ENCODE measurements around the gene ZNF366. TPM values are rescaled to one million over a fixed set of nuclear protein-coding genes. Genes with fewer than 3 reads are reported as not detected.

ZNF366 gene
- total RNA-seq, 2 donors from 2014 or later, result 0.92 to 1.0 TPM

DNA sequence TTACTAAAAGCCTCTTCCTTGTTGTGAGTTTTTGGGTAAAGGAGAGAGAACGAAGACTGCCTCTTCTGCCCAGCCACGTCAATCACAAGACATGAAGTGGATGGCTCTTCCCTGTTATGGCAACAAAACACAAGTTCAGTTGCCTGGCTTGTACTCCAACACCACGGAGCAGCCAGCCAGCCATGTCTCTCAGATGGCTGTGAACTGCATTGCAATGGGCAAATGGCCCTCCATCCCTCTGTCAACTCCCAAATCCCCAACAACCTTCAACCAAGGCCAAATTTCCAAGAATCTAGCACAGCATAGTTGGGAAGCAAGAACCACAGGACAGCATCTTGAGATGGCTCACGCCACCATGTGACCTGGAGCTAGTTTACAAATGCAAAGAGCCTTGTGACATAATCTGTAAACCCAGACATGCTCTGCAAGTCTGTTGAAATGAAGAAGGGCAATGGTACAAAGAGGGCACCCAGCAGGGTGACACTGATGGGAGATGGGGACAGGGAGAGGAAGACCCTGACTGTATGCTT is 53.9 kb downstream of the ZNF366 start:
- DNase-seq (no peak), ATAC-seq (no peak)
- intact Hi-C loops (cut with DNase I, micrococcal nuclease), result no loop called here

DNA sequence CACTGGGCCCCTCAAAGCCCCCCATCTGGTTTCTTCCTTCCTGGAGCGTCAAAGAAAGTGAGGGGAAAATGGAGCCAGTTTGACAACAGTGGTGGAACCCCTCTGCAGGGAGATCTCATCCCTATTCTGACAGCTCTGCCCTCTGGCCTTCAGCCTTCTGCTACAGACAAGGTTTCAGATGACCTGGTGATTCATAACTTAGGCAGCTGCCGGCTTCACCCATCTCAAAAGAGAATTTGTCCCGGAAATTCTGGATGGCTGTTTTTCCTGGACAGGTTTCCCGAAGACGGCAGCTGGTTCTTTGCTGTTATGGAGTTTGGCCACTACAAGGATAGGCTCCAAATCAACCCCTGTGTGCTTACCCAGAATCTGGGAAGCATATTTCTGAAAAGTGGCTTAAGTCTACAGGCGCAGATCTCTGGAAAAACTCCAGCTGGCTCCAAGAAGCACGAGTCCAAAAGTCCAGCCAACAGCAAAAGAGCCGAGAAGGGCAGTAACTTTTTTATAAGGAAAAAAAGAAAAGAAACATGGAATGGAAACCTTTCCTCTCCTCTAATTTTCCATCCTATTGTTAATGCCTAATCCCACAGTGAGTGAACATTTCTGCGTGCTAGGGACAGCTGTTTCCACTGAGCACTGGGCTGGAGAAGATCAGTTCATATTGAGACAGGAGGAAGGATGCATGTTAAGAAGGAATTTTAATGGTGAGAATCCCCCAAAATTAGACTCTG is 54.5 kb downstream of the ZNF366 start:
- DNase-seq (peak; percentile 64 to 71), ATAC-seq (peak; percentile 90)
- intact Hi-C loops (cut with DNase I, micrococcal nuclease), result no loop called here

DNA sequence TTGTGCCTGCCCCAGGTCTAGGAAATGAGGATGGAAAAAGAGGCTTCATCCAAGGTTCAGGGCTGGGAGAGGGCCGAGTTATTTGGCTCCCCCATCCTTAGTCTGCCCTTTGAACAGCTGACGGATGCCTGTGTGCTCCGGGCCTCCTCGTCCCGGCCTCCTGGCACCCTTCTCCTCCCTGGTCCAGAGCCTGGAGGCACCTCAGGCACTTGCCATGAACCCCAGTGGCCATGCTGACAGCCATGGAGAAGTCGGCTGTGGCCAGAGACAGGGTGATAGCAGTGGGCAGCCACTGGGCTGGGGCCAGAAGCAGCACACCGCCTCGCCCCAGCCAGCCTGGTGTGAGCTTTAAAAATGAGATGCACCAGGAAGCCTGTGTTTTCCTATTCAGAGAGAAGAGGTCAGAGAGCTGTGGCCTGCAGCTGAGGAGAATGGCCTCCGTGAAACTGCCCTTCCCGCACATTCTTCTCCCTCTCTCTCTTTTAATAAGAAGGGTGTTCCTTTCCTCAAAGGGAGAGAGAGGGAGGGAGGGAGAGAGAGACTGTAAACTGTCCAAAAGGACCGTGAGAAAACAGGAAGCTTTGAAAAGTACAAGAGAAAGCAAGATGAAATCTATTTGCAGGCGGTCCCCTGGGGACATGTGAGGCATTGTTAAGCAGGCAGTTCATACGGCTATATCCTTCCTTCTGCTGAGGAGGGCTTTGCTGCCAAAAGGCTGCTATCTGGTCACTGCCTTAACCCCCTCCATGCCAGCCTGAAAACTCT is 55.3 kb downstream of the ZNF366 start:
- peak; percentile 38 to 63 for DNase-seq
- peak; percentile 61 for ATAC-seq
- intact Hi-C loops (cut with DNase I, micrococcal nuclease), result no loop called here

- ATAC-seq, result no peak
- DNase-seq, result no peak
- intact Hi-C loops (cut with DNase I, micrococcal nuclease), result no loop called here
Measured at GRCh38 chr5:72448368-72448767, 58.8 kb downstream of the ZNF366 start.

- DNase-seq (no peak), ATAC-seq (no peak)
- intact Hi-C loops (cut with DNase I, micrococcal nuclease), result no loop called here
Measured at GRCh38 chr5:72447751-72448150, 59.5 kb downstream of the ZNF366 start.

GRCh38 chr5:72445969-72446368 is 61.2 kb downstream of the ZNF366 start:
- ATAC-seq, result no peak
- intact Hi-C loops (cut with DNase I, micrococcal nuclease), result no loop called here

DNA sequence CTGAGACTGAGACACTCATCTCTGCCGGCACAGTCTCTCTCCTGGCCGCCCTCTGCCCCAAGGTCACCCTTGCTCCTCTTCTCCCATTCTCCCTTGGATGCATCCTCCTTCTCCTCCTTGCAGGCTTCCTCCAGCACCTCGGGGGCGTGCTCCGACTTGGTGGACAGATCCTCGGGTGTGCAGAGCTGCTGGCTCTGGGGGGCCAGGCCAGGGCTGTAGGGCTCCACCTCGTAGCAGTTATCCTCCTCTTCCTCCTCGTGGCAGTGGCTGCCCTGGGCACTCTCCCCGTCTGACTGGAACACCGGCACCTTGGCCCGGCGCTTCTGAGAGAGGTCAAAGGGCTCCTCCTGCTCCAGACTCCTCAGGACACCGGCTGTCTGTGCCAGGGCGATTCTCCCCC is 63.3 kb downstream of the ZNF366 start:
- DNase-seq, result no peak
- intact Hi-C loops (cut with DNase I, micrococcal nuclease), result no loop called here
- no peak for ATAC-seq

More at GRCh38 chr5:72445969-72446368, 61.2 kb downstream of the ZNF366 start:
- DNase-seq, result no peak

DNA sequence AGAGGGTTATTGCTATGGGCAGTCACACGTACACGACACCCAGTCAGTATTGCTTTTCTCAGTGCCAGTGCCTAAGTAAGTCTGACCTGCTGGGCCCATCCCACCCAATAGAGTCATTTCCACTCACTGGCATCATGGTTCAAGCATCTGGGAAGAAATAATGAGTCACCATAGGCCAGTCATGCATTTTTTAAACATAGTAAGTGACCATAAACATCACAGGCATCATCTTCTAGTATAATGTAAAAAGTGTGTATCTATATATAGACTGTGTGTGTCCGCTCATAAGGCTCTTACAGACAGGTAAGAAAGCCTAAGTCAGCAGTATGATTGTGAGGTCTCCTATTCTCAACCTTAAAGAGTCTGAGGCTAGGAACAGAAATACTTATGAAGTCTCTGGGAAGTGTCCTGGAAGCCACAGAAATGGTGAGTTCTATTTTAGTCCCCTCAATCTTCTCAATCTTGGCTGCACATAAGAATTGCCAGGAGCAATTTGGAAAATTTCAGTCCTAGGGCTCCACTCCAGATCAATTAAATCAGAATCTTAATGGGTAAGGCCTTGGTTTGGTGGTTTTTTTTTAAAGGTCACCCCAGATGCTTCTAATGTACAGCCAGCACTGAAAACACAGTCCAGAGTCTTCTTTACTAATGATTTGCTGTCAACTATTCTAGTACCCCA is 65.2 kb downstream of the ZNF366 start:
- DNase-seq (no peak), ATAC-seq (no peak)

DNA sequence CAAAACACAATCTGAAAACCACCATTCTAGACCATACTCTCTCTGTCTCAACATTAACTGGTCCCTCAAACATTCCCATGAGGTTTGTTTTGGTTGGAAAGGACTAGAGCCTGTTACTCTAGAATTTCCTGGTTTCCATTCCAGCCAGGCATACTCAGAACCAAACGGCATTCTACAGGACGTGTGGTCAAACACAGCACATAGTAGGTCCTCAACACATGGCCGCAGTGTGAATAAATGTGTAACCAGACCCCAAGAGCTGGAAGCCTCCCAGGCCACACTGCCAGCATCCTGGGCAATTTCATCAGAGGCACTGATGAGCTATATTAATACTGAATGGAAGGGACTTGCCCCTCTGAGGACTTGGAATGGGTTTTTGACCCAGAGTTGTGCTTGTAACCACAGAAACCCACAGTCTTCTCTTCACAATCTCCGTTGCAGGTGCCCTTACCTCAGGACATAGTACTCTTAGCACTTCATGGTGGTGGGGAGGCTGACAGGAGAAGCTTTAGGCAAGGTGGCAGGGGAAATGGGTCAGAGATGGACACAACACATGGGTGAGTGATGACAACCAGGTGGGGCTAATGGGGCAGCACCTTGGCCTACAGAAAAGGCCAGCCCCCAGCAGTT is 66.0 kb downstream of the ZNF366 start:
- no peak for DNase-seq
- intact Hi-C loops (cut with DNase I, micrococcal nuclease), result no loop called here
- ATAC-seq, result no peak

More for the DNA sequence above, 65.2 kb downstream of the ZNF366 start:
- intact Hi-C loops (cut with DNase I, micrococcal nuclease), result no loop called here

- intact Hi-C loops (cut with DNase I, micrococcal nuclease), result no loop called here
- ATAC-seq (no peak), DNase-seq (no peak)
Measured at GRCh38 chr5:72440207-72440638, 67.0 kb downstream of the ZNF366 start.

- no peak for DNase-seq
- no peak for ATAC-seq
- intact Hi-C loops (cut with DNase I, micrococcal nuclease), result no loop called here
Measured at GRCh38 chr5:72439192-72439591, 68.0 kb downstream of the ZNF366 start.

DNA sequence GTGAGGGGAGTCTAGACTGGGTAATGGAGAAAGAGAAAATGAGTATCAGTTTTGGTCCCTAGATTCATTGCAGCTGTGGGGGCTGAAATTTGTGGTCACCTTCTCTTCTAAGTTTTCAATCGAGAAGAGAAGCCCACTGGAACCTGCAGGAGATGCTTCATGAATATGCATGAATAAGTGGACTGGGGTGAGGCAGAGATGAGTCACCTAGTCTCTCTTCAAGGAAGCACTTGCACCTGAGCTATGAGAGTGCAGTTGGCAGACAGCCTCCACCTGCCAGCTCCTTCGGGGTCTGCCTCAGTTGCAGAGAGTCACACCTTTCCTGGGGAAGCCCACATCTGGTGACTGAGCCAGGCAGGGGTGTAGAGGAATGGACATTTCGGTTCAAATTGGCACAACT is 69.1 kb downstream of the ZNF366 start:
- DNase-seq (no peak), ATAC-seq (no peak)
- intact Hi-C loops (cut with DNase I, micrococcal nuclease), result no loop called here

DNA sequence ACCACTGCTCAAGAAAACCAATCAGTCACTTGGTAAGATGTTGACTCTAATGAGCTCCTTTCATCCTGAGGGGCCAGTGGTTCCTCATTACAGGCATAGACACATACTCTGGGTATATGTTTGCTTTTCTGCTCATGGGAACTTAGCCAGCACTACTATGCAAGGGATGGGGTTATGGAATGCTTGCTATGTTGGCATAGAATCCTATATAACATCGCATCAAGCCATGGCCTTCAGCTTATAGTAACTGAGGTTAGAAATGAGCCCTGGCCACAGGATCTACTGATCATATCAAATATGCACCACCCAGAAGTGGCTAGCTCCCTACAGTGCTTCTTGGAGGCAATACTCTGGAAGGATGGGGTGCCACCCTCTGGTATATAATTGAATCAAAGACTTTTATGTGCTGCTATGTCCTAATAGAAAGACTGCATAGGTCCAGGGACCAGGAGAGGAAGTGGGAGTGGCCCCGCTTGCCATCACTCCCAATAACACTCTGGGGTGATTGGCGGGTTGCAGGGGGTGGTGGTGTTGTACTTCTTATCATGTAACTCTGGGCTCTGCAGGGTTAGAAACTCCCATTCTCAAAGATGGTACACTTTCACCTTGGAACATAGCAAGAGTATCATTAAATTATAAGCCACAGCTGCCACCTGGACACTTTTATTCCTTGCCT is 70.3 kb downstream of the ZNF366 start:
- intact Hi-C loops (cut with DNase I, micrococcal nuclease), result no loop called here
- no peak for ATAC-seq
- no peak for DNase-seq

DNA sequence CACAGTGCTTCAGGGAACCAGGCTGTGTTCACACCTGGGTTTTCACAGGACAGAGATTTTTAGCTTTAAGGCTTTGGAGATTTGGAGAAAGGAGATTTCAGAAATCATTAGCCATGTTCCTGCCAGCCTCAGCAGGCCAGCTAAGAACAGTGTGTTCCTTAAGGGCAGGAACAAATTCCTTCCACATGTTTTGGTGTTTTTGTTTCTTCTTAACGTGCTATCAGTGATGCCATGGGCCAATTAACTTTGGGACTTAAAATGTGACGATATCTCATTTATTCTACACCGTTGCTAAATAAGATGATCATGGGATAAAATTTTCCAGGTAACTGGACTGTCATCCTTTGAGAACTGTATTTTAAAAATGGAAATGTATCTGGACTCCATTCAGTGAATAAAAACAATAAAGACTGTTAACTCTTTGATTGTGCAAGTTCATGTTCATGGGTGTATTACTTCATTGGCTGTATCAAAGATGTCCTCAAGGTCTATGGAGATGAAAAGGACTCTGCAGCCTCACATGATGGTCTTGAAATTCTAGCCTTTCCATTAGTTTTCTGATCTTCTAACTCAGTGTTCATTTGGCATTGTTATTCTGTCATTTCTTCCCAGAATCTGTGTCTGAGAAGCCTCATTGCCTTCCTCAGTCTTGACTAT is 72.3 kb downstream of the ZNF366 start:
- DNase-seq (no peak), ATAC-seq (no peak)
- intact Hi-C loops (cut with DNase I, micrococcal nuclease), result no loop called here

DNA sequence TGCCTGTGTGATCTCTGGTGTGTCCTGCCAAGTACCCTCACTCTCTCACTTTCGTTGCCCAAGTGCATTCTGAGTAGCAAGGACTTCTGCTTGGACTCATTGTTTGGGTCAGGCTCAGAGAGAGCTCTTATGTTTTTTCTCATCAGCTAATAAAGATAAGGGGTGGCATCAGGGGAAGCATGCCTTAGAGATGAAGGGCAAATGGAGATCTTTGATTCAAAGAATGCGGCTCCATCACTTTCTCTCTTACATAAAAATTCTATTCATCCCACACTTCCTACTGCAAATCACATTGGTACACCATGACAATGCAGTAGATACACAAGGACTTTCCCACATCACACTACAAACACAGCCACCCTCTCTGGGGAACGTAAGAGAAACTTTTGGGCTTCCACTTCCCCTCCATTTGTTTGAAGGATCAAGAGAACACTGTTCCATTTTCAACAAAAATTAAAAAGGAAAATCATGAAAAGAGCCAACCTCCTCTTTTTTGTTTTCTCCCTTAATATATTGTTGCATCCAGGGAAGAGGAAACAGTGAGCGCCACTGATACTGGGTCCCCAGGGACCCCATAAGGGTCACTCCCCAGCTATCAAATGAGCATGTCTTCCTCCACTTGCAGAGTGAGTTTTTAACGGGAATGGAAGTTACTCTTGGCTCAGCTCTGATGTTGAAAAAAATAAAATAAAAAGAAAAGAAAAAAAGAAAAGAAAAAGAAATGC is 73.0 kb downstream of the ZNF366 start:
- DNase-seq (no peak), ATAC-seq (no peak)
- intact Hi-C loops (cut with DNase I, micrococcal nuclease), result no loop called here

DNA sequence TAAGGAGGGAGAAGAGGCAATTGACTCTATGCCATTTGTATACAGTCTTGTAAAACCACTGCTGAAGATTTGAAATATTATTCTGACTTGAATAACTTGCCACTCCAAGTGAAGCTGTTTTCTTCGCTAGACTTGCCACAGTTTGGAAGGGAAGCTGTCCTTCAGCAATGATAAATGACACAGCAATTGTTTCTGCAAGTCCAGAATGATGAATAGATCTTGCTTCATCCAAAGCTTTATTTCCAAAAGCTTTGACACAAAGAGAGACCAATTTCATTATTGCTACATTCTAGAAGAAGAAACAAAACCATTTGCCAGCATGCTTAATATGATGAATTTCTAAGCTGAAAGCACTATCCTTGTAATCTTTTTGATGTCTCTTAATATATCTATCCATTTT is 73.7 kb downstream of the ZNF366 start:
- ATAC-seq (no peak), DNase-seq (no peak)
- intact Hi-C loops (cut with DNase I, micrococcal nuclease), result no loop called here

DNA sequence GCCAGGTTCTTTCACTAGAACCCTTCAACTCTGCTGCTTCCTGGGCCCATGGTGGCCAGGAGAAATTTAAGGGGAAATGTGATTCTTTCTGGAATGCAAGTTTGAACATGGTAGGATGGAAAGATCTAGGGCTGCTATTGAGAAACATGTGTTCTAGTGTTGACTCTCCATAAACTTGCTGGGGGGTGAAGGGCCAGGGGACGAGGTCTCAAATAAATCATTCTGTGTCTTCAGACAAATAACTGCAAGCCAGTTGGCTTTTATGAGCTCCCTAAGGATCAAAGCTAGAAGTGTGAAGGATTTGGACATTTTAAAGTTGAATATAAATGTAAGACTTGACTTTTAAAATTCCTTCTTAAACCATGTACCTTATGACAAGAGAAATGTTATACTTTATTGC is 78.5 kb downstream of the ZNF366 start:
- DNase-seq, result no peak
- no peak for ATAC-seq
- intact Hi-C loops (cut with DNase I, micrococcal nuclease), result no loop called here

Measured in left colon (tissue), 2 donors.